Measurements from ENCODE around the gene CADM2. TPM values are rescaled to one million over a fixed set of nuclear protein-coding genes. Genes with fewer than 3 reads are reported as not detected.

The CADM2 gene
- total and polyA plus RNA-seq, 12 donors = 0.10 to 12.6 (median 2.2) TPM

DNA sequence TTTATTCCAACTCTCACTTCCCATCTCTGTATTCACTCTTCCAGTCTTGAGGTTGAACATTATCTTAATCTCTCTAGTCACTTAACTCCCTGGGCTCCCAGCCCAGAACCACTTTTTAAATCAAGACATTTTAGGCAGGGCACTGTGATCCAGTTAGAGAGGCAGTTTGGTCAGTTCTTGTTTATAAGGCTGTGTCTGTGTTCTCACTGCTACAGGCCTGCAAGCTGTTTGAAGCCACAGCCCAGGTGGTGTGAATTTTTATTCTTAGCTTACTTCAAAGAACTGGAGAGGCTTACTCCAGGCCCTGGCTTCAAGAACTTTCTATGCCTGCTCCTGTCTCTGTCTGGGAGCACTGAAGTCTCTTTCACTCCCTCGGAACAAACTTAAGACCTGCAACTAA is 906.1 kb downstream of the CADM2 start:
- 57 to 88% (median 79%) methylated on average over 1 of the region's 1 CpG for WGBS, 4 donors

DNA sequence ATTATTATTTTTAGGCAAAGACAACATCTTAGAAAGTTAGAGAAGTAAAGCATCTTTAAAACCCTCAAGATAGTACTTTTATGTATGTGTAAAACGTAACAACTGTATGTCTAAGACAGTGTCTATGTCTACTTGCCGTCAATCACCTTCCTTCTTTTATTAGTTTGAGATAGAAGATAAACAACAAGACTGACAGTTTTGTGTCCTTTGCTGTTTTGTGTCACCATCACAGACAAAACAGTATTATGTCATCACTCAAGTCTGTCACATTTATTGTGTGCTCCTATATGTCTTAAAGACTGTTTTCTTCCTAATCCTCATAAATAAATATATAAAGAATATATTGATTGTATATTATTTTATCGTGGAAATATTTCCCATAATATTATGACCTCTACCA is 908.3 kb downstream of the CADM2 start:
- H3K27ac ChIP-seq = no peak overlapping the region
- 73 to 83% (median 76%) methylated on average over 3 of the region's 3 CpGs for WGBS, 4 donors
- DNase-seq = no peak

More for the DNA sequence above, 906.1 kb downstream of the CADM2 start:
- no peak for DNase-seq
- no peaks in the 10 kb centered on the region for H3K27me3 ChIP-seq
- no peak overlapping the region for H3K4me3 ChIP-seq
- no peaks in the 10 kb centered on the region for H3K9me3 ChIP-seq (replicated peaks in 1 of 3)
- TF ChIP-seq CTCF (IDR thresholded peaks at IDR 0.05) (no peak), POLR2A (IDR thresholded peaks at IDR 0.05) (no peak)
- no peaks in the 10 kb centered on the region for H3K36me3 ChIP-seq (replicated peaks in 1 of 2)
- intact Hi-C loops (cut with DNase I) = no loop called here
- H3K4me1 ChIP-seq (replicated peaks in 1 of 2) = no peaks in the 10 kb centered on the region
- no peak overlapping the region for H3K27ac ChIP-seq

DNA sequence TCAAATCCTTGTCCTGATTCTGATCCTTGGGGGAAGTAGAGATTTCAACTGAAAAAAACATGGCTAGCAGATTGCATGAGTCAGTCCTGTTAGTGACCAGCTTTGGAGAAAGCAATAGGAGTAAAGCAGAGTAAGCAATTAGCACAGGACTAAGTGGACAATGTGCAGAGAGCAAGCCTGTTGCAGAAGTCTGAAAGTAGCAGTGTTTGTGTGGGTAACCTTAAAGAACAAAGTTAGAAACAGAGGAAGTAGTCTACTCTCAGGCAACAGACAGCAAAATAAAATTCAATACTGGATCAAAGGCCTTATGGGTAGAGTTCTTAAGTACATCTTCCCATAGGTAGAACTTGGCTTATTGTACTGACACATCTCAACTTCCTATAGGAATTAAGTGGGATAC is 916.8 kb downstream of the CADM2 start:
- H3K36me3 ChIP-seq (replicated peaks in 1 of 2) = no peaks in the 10 kb centered on the region
- no peak overlapping the region for H3K4me3 ChIP-seq
- H3K27me3 ChIP-seq = no peaks in the 10 kb centered on the region
- no peak for TF ChIP-seq POLR2A (IDR thresholded peaks at IDR 0.05)
- no peak for TF ChIP-seq CTCF (IDR thresholded peaks at IDR 0.05)
- DNase-seq = no peak
- H3K4me1 ChIP-seq (replicated peaks in 1 of 2) = no peaks in the 10 kb centered on the region
- intact Hi-C loops (cut with DNase I) = no loop called here
- H3K9me3 ChIP-seq (replicated peaks in 1 of 3) = no peaks in the 10 kb centered on the region
- H3K27ac ChIP-seq = no peak overlapping the region

More for the DNA sequence above, 908.3 kb downstream of the CADM2 start:
- H3K36me3 ChIP-seq (replicated peaks in 1 of 2) = no peaks in the 10 kb centered on the region
- H3K4me3 ChIP-seq = no peak overlapping the region
- H3K27me3 ChIP-seq = no peaks in the 10 kb centered on the region
- H3K9me3 ChIP-seq (replicated peaks in 1 of 3) = no peaks in the 10 kb centered on the region
- no peak for TF ChIP-seq CTCF (IDR thresholded peaks at IDR 0.05)
- no peak for TF ChIP-seq POLR2A (IDR thresholded peaks at IDR 0.05)
- H3K4me1 ChIP-seq (replicated peaks in 1 of 2) = no peaks in the 10 kb centered on the region
- intact Hi-C loops (cut with DNase I) = no loop called here

DNA sequence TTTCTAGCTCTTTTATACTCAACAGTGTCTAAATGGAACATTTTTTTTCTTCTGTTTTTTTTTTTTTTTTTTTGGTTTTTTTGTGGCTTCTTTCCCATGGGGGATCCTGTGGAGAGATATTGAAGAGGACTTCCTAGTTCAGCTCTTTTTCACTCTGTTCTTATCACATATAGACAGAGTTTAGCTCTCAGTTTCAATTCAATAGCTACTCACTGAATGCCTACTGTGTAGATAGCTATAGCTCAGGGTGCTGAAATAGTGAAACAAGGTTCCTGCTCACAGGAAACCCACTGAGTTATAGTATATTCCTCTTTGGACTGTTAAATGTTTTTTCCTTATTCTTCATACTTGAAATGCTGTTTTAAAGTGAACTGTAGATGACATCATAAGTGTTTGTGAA is 918.8 kb downstream of the CADM2 start:
- no peak for DNase-seq
- H3K9me3 ChIP-seq (replicated peaks in 1 of 3) = no peaks in the 10 kb centered on the region
- no peak overlapping the region for H3K4me3 ChIP-seq
- no peaks in the 10 kb centered on the region for H3K4me1 ChIP-seq (replicated peaks in 1 of 2)
- no peaks in the 10 kb centered on the region for H3K36me3 ChIP-seq (replicated peaks in 1 of 2)
- no peaks in the 10 kb centered on the region for H3K27me3 ChIP-seq
- TF ChIP-seq CTCF (IDR thresholded peaks at IDR 0.05) = no peak
- intact Hi-C loops (cut with DNase I) = no loop called here
- H3K27ac ChIP-seq = no peak overlapping the region

All from adrenal gland (tissue), 12 donors.